ENCODE data around the gene FMNL3. TPM values are rescaled to one million over a fixed set of nuclear protein-coding genes. Genes with fewer than 3 reads are reported as not detected.

Gene FMNL3
- total RNA-seq, 1 experiment from 2014 or later, result 3.5 TPM

DNA sequence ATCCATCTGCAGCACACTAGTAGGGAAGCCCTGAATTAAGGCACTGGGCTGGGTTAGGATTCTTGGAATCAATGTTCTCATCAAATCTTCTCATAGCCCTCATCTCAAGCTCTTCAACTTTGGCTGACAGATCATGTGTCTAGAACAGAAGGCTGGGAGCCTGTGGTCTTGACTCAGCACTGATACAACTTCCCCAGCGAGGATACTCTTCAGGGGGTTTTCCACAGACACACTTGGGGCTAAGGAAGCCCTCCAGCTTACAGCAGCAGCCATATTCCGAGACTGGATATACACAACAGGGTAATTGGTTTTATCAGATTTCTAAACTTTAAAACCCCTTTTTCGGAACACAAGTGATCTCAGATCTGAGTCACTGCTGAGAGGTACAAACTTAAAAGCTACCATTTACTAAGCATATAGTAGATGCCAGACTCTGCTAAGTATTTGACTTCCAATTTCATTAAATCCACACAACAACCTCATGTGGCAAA lies 3.5 kb downstream of the FMNL3 start:
- DNase-seq (ENCODE audit: low read depth, low spot score) (no peak), ATAC-seq (no peak)
- RAD21 ChIA-PET (ENCODE audit: low non-redundant PET in 1 of 2, low total read pairs in 2 of 2, uncharacterized antibody in 2 of 2, unreplicated experiment in 2 of 2), result no interaction called here
- Histone ChIP-seq H3K27ac (ENCODE audit: low read depth, low read length) (no peak overlapping the region), H3K36me3 (ENCODE audit: control insufficient read depth in 1 of 2, insufficient read depth in 2 of 2, low read length in 2 of 2) (no peaks in the 10 kb centered on the region), H3K27me3 (ENCODE audit: insufficient read depth, low read length) (peaks cover 1% of the 10 kb centered on the region; the same call in 1 of the 2 replicates), H3K79me2 (ENCODE audit: insufficient read depth, low read length) (no peaks in the 10 kb centered on the region), H3K9me2 (ENCODE audit: insufficient read depth) (no peaks in the 10 kb centered on the region), H3K9me3 (ENCODE audit: control insufficient read depth in 1 of 2, insufficient read depth in 1 of 2, low read depth in 1 of 2, low read length in 2 of 2) (no peaks in the 10 kb centered on the region), H3K4me3 (replicated peaks in 1 of 2; ENCODE audit: low read depth in 1 of 2, low read length in 2 of 2) (no peak overlapping the region), H3K4me2 (ENCODE audit: low read length) (no peak overlapping the region), H3K4me1 (ENCODE audit: control insufficient read depth in 1 of 2, insufficient read depth in 2 of 2, low read length in 2 of 2) (peaks cover 0 to 26% of the 10 kb centered on the region in 2 experiments), H3K9ac (ENCODE audit: low read length) (no peak overlapping the region), H4K20me1 (ENCODE audit: insufficient read depth) (no peaks in the 10 kb centered on the region), H2AFZ (ENCODE audit: low read depth, low read length, poor library complexity, severe bottlenecking) (no peak overlapping the region)
- CTCF ChIA-PET, result interaction anchor here (1.4 kb wide), 1 partner anchor 38 kb away, joined by 6 read pairs; the partner anchor contains the start of gene TMBIM6
- TF ChIP-seq SIN3A (IDR thresholded peaks at IDR 0.05; ENCODE audit: low read depth), result no peak
- no peak for TF ChIP-seq POLR2AphosphoS5 (IDR thresholded peaks at IDR 0.05; ENCODE audit: low read depth, low read length)
- no TSS peak for BruUV-seq (replicated peaks)
- POLR2A ChIA-PET, result interaction anchor here (0.7 to 1.2 kb wide), 2 partner anchors 38 to 480 kb away, joined by 3 to 6 read pairs; partner anchors contain the start of gene TMBIM6
- intact Hi-C loops (cut with micrococcal nuclease), result no loop called here

DNA sequence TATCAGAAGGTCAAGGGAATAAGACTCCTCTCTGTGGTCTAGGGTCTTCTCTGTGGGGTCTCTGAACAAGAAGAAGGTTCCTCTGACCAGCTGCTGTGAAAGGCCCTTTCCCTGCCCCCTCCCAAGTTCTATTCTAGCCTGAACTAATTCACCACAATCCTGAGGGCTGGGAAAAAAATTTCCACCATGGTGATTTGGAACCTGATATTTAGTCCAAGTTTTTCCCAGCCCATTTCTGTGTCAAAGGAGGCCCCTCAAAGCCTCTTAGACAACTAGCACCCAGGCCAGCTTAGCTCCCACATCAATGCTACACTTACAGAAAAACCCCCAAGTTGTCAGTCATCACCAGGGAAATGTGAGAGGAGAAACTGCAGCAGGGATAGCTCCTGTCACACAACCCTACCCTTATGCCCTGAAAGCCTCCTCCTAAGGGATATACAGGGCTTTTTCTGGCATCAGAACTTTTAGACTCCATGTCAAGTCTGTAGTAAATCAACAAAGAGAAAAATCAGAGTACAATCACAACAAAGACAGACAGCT lies 4.5 kb downstream of the FMNL3 start:
- no peaks in the 10 kb centered on the region for H3K36me3 ChIP-seq (ENCODE audit: control insufficient read depth in 1 of 2, insufficient read depth in 2 of 2, low read length in 2 of 2)
- DNase-seq (ENCODE audit: low read depth, low spot score), result no peak
- TF ChIP-seq EGR1 (IDR thresholded peaks at IDR 0.05; ENCODE audit: low read depth), result no peak
- TF ChIP-seq, protein P1, sequence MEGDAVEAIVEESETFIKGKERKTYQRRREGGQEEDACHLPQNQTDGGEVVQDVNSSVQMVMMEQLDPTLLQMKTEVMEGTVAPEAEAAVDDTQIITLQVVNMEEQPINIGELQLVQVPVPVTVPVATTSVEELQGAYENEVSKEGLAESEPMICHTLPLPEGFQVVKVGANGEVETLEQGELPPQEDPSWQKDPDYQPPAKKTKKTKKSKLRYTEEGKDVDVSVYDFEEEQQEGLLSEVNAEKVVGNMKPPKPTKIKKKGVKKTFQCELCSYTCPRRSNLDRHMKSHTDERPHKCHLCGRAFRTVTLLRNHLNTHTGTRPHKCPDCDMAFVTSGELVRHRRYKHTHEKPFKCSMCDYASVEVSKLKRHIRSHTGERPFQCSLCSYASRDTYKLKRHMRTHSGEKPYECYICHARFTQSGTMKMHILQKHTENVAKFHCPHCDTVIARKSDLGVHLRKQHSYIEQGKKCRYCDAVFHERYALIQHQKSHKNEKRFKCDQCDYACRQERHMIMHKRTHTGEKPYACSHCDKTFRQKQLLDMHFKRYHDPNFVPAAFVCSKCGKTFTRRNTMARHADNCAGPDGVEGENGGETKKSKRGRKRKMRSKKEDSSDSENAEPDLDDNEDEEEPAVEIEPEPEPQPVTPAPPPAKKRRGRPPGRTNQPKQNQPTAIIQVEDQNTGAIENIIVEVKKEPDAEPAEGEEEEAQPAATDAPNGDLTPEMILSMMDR (IDR thresholded peaks at IDR 0.05 in 2 of 3, conservative IDR thresholded peaks at IDR 0.05 in 1 of 3; ENCODE audit: borderline replicate concordance in 1 of 3, insufficient read depth in 1 of 3, low read depth in 2 of 3, low read length in 2 of 3), result no peak
- no peak for TF ChIP-seq POLR2AphosphoS5 (IDR thresholded peaks at IDR 0.05; ENCODE audit: low read depth, low read length)
- no peak for TF ChIP-seq SIN3A (IDR thresholded peaks at IDR 0.05; ENCODE audit: low read depth)
- TF ChIP-seq, protein P2, sequence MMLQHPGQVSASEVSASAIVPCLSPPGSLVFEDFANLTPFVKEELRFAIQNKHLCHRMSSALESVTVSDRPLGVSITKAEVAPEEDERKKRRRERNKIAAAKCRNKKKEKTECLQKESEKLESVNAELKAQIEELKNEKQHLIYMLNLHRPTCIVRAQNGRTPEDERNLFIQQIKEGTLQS (IDR thresholded peaks at IDR 0.05), result no peak
- no peak for TF ChIP-seq ELF1 (IDR thresholded peaks at IDR 0.05; ENCODE audit: borderline replicate concordance, low read depth)
- TF ChIP-seq, protein P3, sequence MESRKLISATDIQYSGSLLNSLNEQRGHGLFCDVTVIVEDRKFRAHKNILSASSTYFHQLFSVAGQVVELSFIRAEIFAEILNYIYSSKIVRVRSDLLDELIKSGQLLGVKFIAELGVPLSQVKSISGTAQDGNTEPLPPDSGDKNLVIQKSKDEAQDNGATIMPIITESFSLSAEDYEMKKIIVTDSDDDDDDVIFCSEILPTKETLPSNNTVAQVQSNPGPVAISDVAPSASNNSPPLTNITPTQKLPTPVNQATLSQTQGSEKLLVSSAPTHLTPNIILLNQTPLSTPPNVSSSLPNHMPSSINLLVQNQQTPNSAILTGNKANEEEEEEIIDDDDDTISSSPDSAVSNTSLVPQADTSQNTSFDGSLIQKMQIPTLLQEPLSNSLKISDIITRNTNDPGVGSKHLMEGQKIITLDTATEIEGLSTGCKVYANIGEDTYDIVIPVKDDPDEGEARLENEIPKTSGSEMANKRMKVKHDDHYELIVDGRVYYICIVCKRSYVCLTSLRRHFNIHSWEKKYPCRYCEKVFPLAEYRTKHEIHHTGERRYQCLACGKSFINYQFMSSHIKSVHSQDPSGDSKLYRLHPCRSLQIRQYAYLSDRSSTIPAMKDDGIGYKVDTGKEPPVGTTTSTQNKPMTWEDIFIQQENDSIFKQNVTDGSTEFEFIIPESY (IDR thresholded peaks at IDR 0.05; ENCODE audit: extremely low read depth, insufficient replicate concordance, low read length), result no peak
- no peak for TF ChIP-seq ZFX (IDR thresholded peaks at IDR 0.05)
- TF ChIP-seq EZH2 (IDR thresholded peaks at IDR 0.05), result no peak
- RAD21 ChIA-PET (ENCODE audit: low non-redundant PET in 1 of 2, low total read pairs in 2 of 2, uncharacterized antibody in 2 of 2, unreplicated experiment in 2 of 2), result no interaction called here
- no peak overlapping the region for H3K4me3 ChIP-seq (replicated peaks in 1 of 2; ENCODE audit: low read depth in 1 of 2, low read length in 2 of 2)
- no peak overlapping the region for H3K9ac ChIP-seq (ENCODE audit: low read length)
- H3K27me3 ChIP-seq (ENCODE audit: insufficient read depth, low read length), result no peaks in the 10 kb centered on the region; the same call in 1 of the 2 replicates
- no peaks in the 10 kb centered on the region for H4K20me1 ChIP-seq (ENCODE audit: insufficient read depth)
- CTCF ChIA-PET, result interaction anchor here (1.4 kb wide), 1 partner anchor 39 kb away, joined by 6 read pairs; the partner anchor contains the start of gene TMBIM6
- POLR2A ChIA-PET, result no interaction called here
- no peak for ATAC-seq
- H2AFZ ChIP-seq (ENCODE audit: low read depth, low read length, poor library complexity, severe bottlenecking), result no peak overlapping the region
- peaks cover 0 to 24% of the 10 kb centered on the region in 2 experiments for H3K4me1 ChIP-seq (ENCODE audit: control insufficient read depth in 1 of 2, insufficient read depth in 2 of 2, low read length in 2 of 2)
- BruUV-seq (replicated peaks), result no TSS peak
- H3K9me3 ChIP-seq (ENCODE audit: control insufficient read depth in 1 of 2, insufficient read depth in 1 of 2, low read depth in 1 of 2, low read length in 2 of 2), result no peaks in the 10 kb centered on the region
- intact Hi-C loops (cut with micrococcal nuclease), result no loop called here
- no peaks in the 10 kb centered on the region for H3K79me2 ChIP-seq (ENCODE audit: insufficient read depth, low read length)
- H3K9me2 ChIP-seq (ENCODE audit: insufficient read depth), result no peaks in the 10 kb centered on the region
- H3K4me2 ChIP-seq (ENCODE audit: low read length), result no peak overlapping the region
- no peak overlapping the region for H3K27ac ChIP-seq (ENCODE audit: low read depth, low read length)
